ENCODE data around the gene ULK1.
A peak's percentile ranks its signal among the peaks of the same experiment; 100 is the strongest.

The ULK1 gene

DNA sequence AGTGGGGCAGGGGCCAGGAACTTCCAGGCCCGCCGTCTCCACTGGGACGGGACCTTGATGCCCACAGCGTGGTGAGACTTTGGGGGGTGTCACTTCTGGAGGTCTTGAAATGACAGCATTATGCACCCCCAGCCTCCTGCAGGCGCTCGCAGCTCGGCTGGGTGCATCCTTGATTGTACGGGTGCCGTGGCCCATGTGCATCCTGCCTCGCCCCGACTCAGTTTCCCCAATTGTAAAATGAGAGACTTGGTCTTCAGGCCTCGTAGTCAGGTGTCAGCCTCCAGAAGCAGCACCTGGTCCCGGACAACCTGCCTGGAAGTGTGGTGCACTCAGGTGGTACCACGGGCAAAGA, 25.7 kb downstream of the ULK1 start:
- DNase-seq (ENCODE audit: low spot score), result no peak

- DNase-seq (ENCODE audit: low spot score), result no peak
Observed at GRCh38 chr12:131920902-131921840, 26.7 kb downstream of the ULK1 start.

- DNase-seq (ENCODE audit: low spot score), result no peak
Observed at GRCh38 chr12:131921866-131922769, 27.7 kb downstream of the ULK1 start.

DNA sequence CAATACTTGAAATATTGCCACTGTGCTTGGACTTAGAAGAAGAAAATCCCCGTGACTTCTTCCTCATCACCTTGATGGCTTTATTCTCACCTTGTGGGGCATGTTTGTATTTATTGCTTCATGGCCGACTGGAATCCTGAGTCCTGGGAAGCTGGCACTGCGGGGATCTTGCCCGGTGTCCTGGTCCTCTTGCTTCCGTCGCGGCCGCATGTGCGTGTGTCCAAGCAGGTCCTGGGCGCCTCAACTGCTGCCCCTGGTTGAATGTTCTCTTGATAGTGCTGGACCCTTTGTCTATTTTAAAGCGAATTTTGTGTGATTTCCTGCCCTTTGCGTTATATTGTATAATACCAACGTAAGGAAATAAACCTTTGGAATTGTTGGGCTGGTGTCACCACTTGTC, 28.4 kb downstream of the ULK1 start:
- DNase-seq (ENCODE audit: low spot score), result no peak

DNA sequence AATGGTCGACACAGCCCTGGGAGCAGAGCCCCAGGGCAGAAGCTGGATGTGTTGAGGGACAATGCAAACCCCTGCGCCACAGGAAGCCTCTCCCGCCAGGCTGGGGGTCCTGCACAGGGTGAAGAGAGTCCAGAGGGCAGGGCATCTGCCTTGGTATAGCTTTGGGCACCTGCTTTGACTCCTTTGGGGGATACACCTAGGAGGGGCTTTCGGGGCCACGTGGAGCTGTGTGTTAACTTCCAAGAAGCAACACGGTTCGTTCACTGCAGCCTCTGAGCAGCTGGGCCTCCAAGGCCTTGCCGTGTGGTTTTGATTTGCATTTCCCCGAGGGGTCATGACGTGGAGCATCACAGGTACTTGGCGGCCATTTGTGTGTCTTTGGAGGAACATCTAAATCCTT, 28.8 kb downstream of the ULK1 start:
- DNase-seq (ENCODE audit: low spot score), result no peak

DNA sequence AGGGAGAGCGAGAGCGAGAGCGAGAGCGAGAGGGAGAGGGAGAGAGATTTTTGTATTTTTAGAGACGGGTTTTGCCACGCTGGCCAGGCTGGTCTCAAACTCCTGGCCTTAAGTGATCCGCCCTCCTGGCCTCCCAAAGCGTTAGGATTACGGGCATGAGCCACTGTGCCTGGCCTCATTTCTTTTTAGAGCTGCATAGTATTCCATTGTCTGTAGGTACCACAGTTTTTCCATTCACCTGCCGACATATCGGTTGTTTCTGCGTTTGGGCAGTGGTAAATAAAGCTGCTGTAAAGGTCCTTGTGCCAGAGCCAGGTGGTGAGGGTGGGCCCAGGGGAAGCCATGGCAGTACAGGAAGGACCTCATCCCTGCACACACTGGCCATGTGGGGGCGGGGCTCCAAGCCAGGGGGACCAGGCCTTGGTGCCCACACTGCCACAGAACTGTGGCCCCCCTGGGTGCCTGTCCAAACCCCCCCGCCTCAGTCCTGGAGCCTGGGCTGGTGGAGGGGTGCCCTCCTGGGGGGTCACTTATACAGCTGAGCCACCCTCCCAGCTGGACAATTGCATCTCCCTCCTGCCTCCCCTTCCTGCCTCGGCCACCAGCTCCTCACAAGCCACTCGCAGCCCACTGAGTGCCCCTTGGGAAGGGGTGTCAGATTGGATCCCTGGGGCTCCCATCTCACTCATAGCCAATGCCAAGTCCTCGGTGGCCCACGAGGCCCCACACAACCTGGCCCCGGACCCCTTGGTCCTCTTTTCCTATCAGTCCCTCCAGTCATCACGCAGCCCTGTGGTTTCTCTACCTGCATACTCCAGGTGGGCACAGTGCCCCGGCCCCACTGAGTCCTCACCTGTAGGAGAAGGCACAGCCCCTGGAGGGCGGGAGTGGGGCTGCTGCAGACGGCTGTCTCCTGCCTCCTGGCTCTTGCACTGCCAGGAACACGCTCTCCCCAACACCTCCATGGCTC, 33.0 kb downstream of the ULK1 start:
- DNase-seq (ENCODE audit: low spot score), result no peak

- no peak for DNase-seq (ENCODE audit: low spot score)
Observed at GRCh38 chr12:131928080-131928710, 33.8 kb downstream of the ULK1 start.

DNA sequence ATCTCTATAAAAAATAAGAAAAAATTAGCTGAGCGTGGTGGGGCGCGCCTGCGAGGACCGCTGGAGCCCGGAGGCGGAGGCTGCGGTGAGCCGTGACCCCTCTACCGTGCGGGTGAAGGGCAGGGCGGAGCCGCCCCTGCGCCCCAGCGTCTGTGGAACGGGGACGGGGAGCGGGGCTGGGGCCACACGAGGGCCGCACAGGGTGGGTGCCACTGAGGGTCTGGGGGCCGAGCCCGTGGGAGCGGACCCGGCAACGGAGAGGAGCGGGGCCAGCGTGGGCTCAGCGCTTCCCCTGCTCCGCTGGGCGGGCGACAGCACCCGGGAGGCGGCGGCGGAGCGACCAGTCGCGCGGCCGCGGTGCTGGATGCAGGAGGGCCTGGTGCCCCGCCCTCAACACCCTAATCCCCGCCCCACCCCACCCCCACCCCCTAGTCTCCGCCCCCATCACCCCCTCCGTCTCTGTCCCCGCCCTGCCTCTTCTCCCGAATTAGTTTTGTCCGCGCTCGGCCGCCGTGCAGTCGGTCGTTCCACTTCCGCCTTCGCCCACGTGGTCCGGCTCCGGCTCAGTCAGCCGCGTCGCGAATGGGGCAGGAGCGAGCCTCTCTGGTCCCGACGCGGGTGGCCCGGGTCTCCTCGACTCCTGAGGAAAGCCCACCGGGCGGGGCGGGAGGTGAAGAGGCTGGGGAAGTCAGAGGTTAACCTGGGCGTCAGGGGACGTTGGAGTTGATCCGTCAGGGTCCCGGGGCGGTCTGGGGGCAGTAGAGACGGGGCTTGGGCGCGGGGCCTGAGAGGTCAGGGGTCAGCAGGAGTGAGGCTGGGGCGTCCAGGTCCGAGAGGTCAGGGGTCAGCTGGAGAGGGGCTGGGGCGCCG, 34.5 kb downstream of the ULK1 start, which contains the start of gene PUS1:
Gene PUS1, plus strand, starts transcription at position 566 of the 870 bp plus-strand sequence. CDS start 447 bp downstream, outside the sequence.
- peak; percentile 95 for DNase-seq (ENCODE audit: low spot score)

- peak; percentile 26 for DNase-seq (ENCODE audit: low spot score)
Observed at GRCh38 chr12:131929581-131930456, 35.4 kb downstream of the ULK1 start.

- DNase-seq (ENCODE audit: low spot score), result no peak
Observed at GRCh38 chr12:131930510-131930909, 36.1 kb downstream of the ULK1 start.

DNA sequence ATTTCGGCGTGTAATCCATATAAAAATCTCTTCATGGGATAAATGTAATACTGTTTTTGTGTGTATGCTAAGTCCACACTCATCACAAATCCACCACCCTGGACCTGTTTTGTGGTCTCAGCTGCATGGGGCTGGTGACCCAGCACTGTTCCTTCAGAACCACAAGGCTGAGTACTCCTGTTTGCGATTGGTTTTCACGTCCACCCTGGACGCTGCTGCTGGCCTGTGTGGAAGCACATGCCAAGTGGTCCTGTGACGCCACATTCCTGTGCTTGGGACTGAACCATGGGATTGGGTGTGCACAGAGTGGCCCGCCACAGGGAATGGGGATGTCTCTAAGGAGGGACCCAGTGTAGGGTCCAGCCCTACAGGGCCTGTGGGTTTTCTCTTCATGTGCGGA, 39.0 kb downstream of the ULK1 start:
- DNase-seq (ENCODE audit: low spot score), result no peak

GRCh38 chr12:131934535-131934934, 40.1 kb downstream of the ULK1 start:
- no peak for DNase-seq (ENCODE audit: low spot score)

- DNase-seq (ENCODE audit: low spot score), result no peak
Observed at GRCh38 chr12:131938082-131938481, 43.7 kb downstream of the ULK1 start.

DNA sequence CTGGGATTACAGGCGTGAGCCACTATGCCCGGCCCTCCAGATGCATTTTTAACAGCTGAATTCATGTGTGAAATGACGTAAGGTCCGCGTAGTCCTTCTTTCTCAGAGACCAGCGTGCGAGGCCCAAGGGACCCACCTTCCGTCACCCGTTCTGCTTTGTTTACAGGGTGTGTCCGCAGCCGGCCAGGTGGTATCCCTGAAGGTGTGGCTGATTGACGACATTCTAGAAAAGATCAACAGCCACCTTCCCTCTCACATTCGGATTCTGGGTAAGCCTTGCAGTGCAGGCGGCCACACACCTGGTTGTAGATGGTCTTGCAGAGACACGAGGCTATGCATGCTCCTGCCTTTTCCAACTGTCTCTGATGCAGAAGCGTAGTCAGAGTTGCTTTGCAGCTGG, 44.6 kb downstream of the ULK1 start:
- no peak for DNase-seq (ENCODE audit: low spot score)

- no peak for DNase-seq (ENCODE audit: low spot score)
Observed at GRCh38 chr12:131940141-131940547, 45.7 kb downstream of the ULK1 start.

- no peak for DNase-seq (ENCODE audit: low spot score)
Observed at GRCh38 chr12:131941116-131941986, 46.9 kb downstream of the ULK1 start.

- DNase-seq (ENCODE audit: low spot score), result no peak
Observed at GRCh38 chr12:131941987-131942341, 47.5 kb downstream of the ULK1 start.

DNA sequence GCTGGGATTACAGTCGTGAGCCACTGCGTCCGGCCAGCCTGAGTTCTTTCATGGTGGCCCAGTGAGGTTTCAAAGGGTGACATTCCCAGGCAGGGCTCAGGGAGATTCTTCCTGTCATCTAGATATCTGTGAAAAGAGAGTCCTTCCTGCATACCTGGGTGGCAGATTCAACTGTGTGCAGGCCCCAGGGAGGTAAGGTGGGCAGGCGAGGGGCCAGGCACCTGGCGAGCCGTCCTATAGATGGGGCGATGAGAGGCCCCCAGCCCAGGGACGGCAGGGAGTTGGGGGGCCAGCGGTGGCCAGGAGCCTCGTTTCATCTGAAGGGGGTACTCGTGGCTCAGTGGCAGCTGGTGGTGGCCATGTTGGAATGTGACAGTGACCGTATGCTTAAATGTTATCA, 48.2 kb downstream of the ULK1 start:
- no peak for DNase-seq (ENCODE audit: low spot score)
